Measurements from ENCODE around the gene RAG1. TPM values are rescaled to one million over a fixed set of nuclear protein-coding genes. Genes with fewer than 3 reads are reported as not detected.

RAG1 gene
- total RNA-seq, 1 donor = 0.45 TPM

DNA sequence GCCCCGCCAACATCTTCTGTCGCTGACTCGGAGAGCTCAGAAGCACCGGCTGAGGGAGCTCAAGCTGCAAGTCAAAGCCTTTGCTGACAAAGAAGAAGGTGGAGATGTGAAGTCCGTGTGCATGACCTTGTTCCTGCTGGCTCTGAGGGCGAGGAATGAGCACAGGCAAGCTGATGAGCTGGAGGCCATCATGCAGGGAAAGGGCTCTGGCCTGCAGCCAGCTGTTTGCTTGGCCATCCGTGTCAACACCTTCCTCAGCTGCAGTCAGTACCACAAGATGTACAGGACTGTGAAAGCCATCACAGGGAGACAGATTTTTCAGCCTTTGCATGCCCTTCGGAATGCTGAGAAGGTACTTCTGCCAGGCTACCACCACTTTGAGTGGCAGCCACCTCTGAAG lies 6.7 kb downstream of the RAG1 start:
- DNase-seq (ENCODE audit: low read depth) = no peak
- H3K4me3 ChIP-seq (ENCODE audit: low read depth, low read length) = no peak overlapping the region
- TF ChIP-seq, protein P1, sequence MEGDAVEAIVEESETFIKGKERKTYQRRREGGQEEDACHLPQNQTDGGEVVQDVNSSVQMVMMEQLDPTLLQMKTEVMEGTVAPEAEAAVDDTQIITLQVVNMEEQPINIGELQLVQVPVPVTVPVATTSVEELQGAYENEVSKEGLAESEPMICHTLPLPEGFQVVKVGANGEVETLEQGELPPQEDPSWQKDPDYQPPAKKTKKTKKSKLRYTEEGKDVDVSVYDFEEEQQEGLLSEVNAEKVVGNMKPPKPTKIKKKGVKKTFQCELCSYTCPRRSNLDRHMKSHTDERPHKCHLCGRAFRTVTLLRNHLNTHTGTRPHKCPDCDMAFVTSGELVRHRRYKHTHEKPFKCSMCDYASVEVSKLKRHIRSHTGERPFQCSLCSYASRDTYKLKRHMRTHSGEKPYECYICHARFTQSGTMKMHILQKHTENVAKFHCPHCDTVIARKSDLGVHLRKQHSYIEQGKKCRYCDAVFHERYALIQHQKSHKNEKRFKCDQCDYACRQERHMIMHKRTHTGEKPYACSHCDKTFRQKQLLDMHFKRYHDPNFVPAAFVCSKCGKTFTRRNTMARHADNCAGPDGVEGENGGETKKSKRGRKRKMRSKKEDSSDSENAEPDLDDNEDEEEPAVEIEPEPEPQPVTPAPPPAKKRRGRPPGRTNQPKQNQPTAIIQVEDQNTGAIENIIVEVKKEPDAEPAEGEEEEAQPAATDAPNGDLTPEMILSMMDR (IDR thresholded peaks at IDR 0.05; ENCODE audit: insufficient read depth, low read length) = no peak

DNA sequence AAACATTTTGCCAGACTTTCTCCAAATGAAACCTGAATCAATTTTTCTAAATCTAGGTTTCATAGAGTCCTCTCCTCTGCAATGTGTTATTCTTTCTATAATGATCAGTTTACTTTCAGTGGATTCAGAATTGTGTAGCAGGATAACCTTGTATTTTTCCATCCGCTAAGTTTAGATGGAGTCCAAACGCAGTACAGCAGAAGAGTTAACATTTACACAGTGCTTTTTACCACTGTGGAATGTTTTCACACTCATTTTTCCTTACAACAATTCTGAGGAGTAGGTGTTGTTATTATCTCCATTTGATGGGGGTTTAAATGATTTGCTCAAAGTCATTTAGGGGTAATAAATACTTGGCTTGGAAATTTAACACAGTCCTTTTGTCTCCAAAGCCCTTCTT lies 9.6 kb downstream of the RAG1 start:
- no peak overlapping the region for H3K4me3 ChIP-seq (ENCODE audit: low read depth, low read length)
- no peak for DNase-seq (ENCODE audit: low read depth)
- TF ChIP-seq, protein P1 (IDR thresholded peaks at IDR 0.05; ENCODE audit: insufficient read depth, low read length) = no peak

DNA sequence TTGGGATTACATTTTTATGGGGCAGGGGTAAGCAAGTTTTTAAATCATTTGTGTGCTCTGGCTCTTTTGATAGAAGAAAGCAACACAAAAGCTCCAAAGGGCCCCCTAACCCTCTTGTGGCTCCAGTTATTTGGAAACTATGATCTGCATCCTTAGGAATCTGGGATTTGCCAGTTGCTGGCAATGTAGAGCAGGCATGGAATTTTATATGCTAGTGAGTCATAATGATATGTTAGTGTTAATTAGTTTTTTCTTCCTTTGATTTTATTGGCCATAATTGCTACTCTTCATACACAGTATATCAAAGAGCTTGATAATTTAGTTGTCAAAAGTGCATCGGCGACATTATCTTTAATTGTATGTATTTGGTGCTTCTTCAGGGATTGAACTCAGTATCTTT lies 10.1 kb downstream of the RAG1 start:
- no peak overlapping the region for H3K4me3 ChIP-seq (ENCODE audit: low read depth, low read length)
- peak; percentile 35 for DNase-seq (ENCODE audit: low read depth)
- TF ChIP-seq, protein P1 (IDR thresholded peaks at IDR 0.05; ENCODE audit: insufficient read depth, low read length) = no peak

DNA sequence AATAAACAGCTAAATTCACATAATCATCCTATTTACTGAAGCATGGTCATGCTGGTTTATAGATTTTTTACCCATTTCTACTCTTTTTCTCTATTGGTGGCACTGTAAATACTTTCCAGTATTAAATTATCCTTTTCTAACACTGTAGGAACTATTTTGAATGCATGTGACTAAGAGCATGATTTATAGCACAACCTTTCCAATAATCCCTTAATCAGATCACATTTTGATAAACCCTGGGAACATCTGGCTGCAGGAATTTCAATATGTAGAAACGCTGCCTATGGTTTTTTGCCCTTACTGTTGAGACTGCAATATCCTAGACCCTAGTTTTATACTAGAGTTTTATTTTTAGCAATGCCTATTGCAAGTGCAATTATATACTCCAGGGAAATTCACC lies 10.7 kb downstream of the RAG1 start:
- TF ChIP-seq, protein P1 (IDR thresholded peaks at IDR 0.05; ENCODE audit: insufficient read depth, low read length) = no peak
- peak; percentile 2 for DNase-seq (ENCODE audit: low read depth)
- no peak overlapping the region for H3K4me3 ChIP-seq (ENCODE audit: low read depth, low read length)

DNA sequence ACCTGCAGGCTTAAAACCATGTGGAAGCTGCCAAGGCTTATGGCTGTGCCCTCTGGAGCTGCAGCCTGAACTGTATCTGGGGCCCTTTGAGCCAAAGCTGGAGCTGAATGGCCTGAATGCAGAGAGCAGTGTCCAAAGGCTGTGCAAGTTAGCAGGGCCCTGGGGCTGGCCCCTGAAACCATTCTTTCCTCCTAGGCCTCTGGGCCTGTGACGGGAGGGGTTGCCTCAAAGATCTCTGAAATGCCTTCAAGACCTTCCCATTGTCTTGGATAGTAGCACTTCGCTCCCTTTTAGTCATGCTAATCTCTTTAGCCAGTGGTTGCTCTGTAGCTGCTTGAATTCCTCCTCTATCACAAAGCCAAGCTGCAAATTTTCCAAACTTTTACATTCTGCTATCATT lies 13.7 kb downstream of the RAG1 start:
- TF ChIP-seq, protein P1 (IDR thresholded peaks at IDR 0.05; ENCODE audit: insufficient read depth, low read length) = no peak
- no peak overlapping the region for H3K4me3 ChIP-seq (ENCODE audit: low read depth, low read length)
- DNase-seq (ENCODE audit: low read depth) = no peak

DNA sequence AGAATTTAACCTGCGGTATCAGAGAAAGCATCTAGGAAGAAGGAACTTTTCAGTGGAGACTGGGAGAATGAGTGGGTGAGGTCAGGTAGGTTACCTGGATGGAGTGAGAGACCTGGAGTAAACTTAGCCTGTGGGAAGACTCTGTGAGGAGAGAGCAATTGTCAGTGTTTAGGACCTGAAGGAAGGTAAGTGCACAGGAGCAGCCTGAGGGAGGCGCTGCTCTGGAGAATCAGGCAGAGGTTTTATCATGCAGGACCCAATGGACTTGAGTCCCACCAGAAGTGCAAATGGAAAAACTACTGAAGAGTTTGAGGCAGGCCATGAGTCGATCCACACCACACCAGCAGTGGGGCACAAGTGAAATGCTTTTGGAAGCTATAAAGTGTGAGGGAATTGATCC lies 15.9 kb downstream of the RAG1 start:
- no peak overlapping the region for H3K4me3 ChIP-seq (ENCODE audit: low read depth, low read length)
- DNase-seq (ENCODE audit: low read depth) = no peak
- TF ChIP-seq, protein P1 (IDR thresholded peaks at IDR 0.05; ENCODE audit: insufficient read depth, low read length) = no peak

DNA sequence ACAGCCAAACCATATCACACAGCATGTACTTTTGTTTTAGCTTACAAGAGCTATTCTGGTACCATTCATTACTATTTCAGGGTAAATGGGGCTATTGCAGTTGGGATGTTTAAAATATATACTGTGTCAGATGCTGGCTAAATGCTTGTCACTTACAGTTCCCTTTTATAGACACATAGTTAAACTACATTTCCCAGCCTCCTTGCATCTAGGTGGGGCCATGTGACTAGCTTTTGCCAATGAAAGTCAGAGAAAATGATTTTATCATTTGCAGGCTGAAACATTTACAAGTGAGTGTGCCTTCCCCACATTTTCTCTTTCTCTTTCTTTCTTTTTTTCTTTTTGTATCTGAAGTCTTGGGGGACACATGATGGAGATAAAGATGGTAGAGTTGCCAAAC lies 18.7 kb downstream of the RAG1 start:
- no peak overlapping the region for H3K4me3 ChIP-seq (ENCODE audit: low read depth, low read length)
- no peak for DNase-seq (ENCODE audit: low read depth)
- TF ChIP-seq, protein P1 (IDR thresholded peaks at IDR 0.05; ENCODE audit: insufficient read depth, low read length) = no peak
